AG09309 (cell line): ENCODE data around the gene VAV2.
A peak's percentile ranks its signal among the peaks of the same experiment; 100 is the strongest.

Experiments used
- DNase-seq: peaks from one replicate; pipeline ENCODE4 v3.0.0-alpha.2; 2010; ENCODE audit warnings: low read depth
- H3K4me3 ChIP-seq: 2 replicates; pipeline ENCODE4 v1.5.1; 2011; ENCODE audit warnings: mild to moderate bottlenecking, low read depth, low read length, moderate library complexity; ENCODE audit not compliant: control insufficient read depth
- CTCF ChIP-seq: IDR thresholded peaks from 2 replicates; pipeline ENCODE4 v1.5.1; 2011; ENCODE audit warnings: mild to moderate bottlenecking, low read depth, low read length, inconsistent platforms; ENCODE audit not compliant: insufficient read depth, control insufficient read depth; ENCODE audit errors: missing control alignments

VAV2 gene

GRCh38 chr9:133858771-133859170 lies 133.4 kb downstream of the VAV2 start:
- H3K4me3 ChIP-seq = no peak overlapping the region

DNA sequence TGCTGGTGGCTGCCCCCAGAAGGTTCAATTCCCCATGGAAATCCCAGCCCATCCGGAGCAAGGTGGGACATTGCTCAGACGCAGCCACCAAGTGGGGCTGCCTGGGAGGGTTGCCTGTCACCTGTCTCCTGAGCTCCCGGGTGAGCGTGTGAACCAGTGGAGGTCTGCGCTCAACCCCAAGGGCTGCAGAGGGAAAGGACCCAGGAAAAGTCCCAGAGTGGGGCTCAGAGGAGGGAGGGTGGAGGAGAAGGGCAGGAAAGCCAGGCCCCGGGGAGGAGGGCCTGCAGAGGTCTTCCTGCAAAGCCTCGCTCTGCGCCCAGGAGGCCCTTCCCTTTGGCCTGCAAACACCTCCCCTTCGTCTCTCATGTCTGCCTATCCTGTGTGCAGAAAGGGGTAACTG lies 134.5 kb downstream of the VAV2 start:
- no peak for TF ChIP-seq CTCF

More at GRCh38 chr9:133858771-133859170, 133.4 kb downstream of the VAV2 start:
- no peak for DNase-seq
- no peak for TF ChIP-seq CTCF

DNA sequence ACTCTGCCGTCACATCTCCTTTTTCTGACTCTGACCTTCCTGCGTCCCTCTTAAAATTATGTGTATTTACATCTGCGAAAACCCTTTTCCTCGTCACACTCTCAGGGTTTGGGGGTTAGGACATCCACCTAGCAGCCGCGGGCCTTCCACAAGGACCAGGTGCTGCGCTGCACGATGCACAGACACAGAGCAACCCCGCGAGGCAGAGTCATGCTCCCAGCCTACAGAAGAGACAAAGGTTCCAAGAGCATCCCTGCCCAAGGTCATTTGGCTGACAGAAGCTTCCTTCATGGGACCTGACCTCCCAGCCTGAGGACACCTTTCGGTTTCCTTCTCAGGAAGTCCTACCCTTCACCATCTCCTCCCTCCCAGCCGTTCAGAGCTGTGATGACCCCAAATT lies 135.3 kb downstream of the VAV2 start:
- no peak for DNase-seq
- TF ChIP-seq CTCF = no peak
- no peak overlapping the region for H3K4me3 ChIP-seq

More for the DNA sequence above, 134.5 kb downstream of the VAV2 start:
- no peak overlapping the region for H3K4me3 ChIP-seq
- DNase-seq = no peak

DNA sequence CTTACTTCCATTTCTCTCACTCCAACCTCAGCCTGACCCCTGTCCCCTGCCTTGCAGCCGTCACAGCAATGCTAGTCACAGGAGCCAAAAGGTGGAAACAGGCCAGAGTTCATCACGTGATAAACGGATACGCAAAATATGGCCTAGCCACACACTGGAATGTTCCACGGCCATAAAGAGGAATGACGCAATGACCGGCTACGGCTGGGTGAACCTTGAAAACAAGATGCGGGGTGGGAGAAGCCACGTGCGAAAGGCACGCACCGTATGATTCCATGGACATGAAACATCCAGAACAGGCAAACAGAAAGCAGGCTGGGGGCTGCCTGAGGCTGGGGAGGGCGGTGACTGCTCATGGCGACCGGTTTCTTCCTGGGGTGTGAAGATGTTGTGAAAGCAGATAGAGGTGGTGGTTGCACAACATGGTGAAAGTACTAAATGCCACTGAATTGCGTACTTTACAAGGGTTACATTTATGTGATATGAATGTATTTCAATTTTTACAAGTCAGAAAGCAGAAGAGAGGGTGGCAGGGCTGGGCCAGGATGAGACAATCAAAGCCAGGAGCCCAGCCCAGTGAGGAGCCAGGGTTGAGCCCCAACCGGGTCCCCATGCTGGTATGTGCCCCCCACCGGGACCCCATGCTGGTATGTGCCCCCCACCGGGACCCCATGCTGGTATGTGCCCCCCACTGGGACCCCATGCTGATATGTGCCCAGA lies 136.2 kb downstream of the VAV2 start:
- no peak overlapping the region for H3K4me3 ChIP-seq
- TF ChIP-seq CTCF = no peak
- peak; percentile 92 for DNase-seq

GRCh38 chr9:133855371-133855770 lies 136.8 kb downstream of the VAV2 start:
- no peak overlapping the region for H3K4me3 ChIP-seq
- no peak for DNase-seq
- TF ChIP-seq CTCF = no peak

DNA sequence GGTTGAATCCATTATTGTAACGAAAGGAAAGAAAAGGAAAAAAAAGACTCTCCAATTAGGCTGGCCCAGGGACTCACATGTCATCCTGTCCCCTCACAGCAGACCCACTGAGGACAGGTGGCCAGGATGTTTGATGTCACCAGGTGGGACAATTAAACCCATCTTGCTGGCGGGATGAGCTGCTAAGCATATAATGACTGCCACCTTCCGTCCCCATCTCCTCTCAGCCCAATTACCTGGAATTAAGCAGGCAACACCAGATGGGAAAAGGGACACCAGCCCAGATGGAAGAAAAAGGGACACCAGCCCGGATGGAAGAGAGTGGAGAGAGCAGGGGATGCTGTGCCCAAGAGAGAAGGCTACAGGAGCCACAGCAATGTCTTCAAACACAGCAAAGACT lies 137.4 kb downstream of the VAV2 start:
- DNase-seq = no peak
- H3K4me3 ChIP-seq = no peak overlapping the region
- TF ChIP-seq CTCF = no peak
